ENCODE data around the gene SIRT7. TPM values are rescaled to one million over a fixed set of nuclear protein-coding genes. Genes with fewer than 3 reads are reported as not detected.

SIRT7 gene
- total RNA-seq, 2 donors from 2014 or later: 42.2 to 44.2 TPM

DNA sequence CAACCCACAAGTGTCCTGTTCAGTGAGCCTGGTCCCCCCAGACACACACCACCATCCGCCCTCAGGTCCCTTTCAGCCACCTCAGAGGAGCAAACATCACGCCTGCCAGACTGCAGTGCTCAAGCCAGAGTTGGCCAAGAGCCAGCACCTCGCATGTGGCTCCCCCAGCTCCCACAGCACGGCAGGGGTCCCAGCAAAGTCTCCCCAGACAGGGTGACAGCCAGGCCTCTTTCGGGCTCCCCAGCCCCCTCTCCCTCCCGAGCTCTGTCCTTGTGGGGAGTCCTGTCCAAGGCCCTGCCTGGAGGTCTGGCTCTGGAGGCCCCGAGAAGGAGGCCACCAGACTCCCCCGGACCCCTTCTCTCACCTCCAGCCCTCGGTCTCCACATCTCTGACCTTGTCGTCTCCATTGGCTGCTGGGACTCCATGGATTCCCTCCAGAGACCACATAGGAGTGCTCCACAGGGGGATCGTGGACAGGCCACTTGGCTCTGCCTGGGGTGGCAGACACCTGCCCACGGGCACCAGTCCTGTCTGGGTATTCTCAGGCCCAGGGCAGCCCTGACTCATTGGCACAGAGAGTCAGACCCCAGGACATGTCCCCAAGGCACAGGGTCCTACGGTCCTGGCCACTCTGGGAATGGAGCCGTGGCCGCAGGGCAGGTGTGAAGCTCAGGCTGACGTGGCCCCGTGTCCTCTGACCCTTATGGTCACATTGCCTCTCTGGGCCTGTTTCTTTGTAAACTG is 30.8 kb upstream of the SIRT7 start:
- Mint-ChIP-seq H3K36me3 (ENCODE audit: insufficient read depth in 2 of 2) (no peaks in the 10 kb centered on the region), H3K4me1 (ENCODE audit: low read depth) (no peaks in the 10 kb centered on the region), H3K9me3 (no peaks in the 10 kb centered on the region), H3K4me3 (no peak overlapping the region), H3K27ac (no peak overlapping the region), H3K27me3 (ENCODE audit: low read depth) (no peaks in the 10 kb centered on the region)
- ATAC-seq (replicated peaks in 1 of 2) (no peak), DNase-seq (no peak)

DNA sequence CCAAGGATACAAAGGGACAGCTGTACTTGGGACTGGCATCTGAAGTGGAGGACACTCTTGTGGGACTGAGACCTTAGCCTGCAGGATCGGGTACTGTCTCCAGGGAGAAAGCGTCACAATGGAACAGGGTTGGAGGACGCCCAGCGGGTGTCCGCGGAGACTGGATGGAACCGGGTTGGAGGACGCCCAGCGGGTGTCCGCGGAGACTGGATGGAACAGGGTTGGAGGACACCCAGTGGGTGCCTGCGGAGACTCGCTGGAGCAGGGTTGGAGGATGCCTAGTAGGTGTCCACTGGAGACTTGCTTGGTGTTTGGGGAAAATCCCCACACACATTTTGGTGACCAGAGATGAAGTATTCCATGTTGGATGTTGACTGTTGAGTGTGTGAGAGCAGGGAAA is 29.2 kb upstream of the SIRT7 start, which contains the start of gene MYADML2:
Gene MYADML2, minus strand, starts transcription at position 45 of the 400 bp plus-strand sequence. CDS start 5,492 bp downstream, outside the sequence.
- DNase-seq (no peak), ATAC-seq (replicated peaks in 1 of 2) (no peak)
- H3K36me3 Mint-ChIP-seq (ENCODE audit: insufficient read depth in 2 of 2): no peaks in the 10 kb centered on the region
- H3K27me3 Mint-ChIP-seq (ENCODE audit: low read depth): no peaks in the 10 kb centered on the region
- H3K27ac Mint-ChIP-seq: no peak within 1 kb of the TSS
- no peak within 1 kb of the TSS for H3K4me3 Mint-ChIP-seq
- no peaks in the 10 kb centered on the region for H3K4me1 Mint-ChIP-seq (ENCODE audit: low read depth)
- H3K9me3 Mint-ChIP-seq: no peaks in the 10 kb centered on the region

DNA sequence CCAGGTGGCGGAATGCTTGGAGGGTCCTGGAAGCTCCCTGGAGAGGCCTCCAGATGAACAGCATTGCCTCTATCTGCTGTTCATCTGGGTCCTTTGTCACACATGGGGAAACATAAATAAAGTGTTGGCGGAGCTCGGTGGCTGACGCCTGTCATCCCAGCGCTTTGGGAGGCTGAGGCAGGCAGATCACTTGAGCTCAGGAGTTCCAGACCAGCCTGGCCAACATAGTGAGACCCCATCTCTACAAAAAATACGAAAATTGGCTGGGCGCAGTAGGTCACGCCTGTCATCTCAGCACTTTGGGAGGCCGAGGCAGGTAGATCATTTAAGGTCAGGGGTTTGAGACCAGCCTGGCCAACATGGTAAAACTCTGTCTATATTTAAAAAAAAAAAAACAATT is 26.9 kb upstream of the SIRT7 start:
- ATAC-seq (replicated peaks in 1 of 2) (no peak), DNase-seq (no peak)
- H3K4me1 Mint-ChIP-seq (ENCODE audit: low read depth): no peaks in the 10 kb centered on the region
- H3K36me3 Mint-ChIP-seq (ENCODE audit: insufficient read depth in 2 of 2): no peaks in the 10 kb centered on the region
- no peaks in the 10 kb centered on the region for H3K27me3 Mint-ChIP-seq (ENCODE audit: low read depth)
- no peak overlapping the region for H3K4me3 Mint-ChIP-seq
- no peak overlapping the region for H3K27ac Mint-ChIP-seq
- no peaks in the 10 kb centered on the region for H3K9me3 Mint-ChIP-seq

- no peak overlapping the region for H3K27ac Mint-ChIP-seq
- no peaks in the 10 kb centered on the region for H3K36me3 Mint-ChIP-seq (ENCODE audit: insufficient read depth in 2 of 2)
- no peak overlapping the region for H3K4me3 Mint-ChIP-seq
- peaks cover 15% of the 10 kb centered on the region for H3K4me1 Mint-ChIP-seq (ENCODE audit: low read depth)
- H3K27me3 Mint-ChIP-seq (ENCODE audit: low read depth): no peaks in the 10 kb centered on the region
- DNase-seq: no peak
- no peak for ATAC-seq (replicated peaks in 1 of 2)
- H3K9me3 Mint-ChIP-seq: no peaks in the 10 kb centered on the region
Measured at GRCh38 chr17:81942167-81942553, 24.2 kb upstream of the SIRT7 start.

DNA sequence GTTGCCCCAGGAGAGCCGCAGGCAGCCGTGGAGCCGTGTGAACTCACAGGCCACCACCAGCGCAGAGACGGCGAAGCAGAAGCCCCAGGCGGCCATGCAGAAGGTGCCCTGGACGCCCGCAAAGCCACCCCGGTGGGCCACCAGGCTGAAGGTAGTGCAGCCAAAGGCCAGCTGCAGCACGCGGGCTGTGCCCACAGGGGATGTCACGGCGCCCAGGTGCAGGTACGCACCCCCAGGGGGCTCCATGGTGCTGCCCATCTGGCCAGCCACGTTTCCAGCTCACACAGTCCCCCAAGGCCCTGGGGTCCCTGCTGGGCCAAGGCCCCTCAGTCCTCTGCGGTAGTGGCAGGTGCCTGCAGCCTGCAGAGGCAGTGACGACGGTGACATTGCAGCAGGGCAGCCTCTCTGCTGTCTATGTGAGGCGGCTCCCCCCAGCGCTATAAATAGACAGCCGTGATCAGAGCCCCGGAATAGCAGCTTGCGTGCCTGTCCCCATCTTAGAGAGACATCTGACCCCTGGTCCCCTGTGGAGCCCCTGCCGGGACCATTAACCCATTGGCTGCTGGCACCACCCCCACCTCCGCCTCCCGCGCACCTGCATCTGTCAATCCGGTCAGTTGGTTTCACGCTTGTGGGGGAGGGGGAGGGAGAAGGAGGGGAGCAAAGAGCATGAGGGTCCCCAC is 23.6 kb upstream of the SIRT7 start:
- H3K27me3 Mint-ChIP-seq (ENCODE audit: low read depth): no peaks in the 10 kb centered on the region
- H3K4me3 Mint-ChIP-seq: no peak overlapping the region
- H3K9me3 Mint-ChIP-seq: no peaks in the 10 kb centered on the region
- H3K36me3 Mint-ChIP-seq (ENCODE audit: insufficient read depth in 2 of 2): no peaks in the 10 kb centered on the region
- no peak for ATAC-seq (replicated peaks in 1 of 2)
- H3K4me1 Mint-ChIP-seq (ENCODE audit: low read depth): peaks cover 15% of the 10 kb centered on the region
- no peak for DNase-seq
- no peak overlapping the region for H3K27ac Mint-ChIP-seq

DNA sequence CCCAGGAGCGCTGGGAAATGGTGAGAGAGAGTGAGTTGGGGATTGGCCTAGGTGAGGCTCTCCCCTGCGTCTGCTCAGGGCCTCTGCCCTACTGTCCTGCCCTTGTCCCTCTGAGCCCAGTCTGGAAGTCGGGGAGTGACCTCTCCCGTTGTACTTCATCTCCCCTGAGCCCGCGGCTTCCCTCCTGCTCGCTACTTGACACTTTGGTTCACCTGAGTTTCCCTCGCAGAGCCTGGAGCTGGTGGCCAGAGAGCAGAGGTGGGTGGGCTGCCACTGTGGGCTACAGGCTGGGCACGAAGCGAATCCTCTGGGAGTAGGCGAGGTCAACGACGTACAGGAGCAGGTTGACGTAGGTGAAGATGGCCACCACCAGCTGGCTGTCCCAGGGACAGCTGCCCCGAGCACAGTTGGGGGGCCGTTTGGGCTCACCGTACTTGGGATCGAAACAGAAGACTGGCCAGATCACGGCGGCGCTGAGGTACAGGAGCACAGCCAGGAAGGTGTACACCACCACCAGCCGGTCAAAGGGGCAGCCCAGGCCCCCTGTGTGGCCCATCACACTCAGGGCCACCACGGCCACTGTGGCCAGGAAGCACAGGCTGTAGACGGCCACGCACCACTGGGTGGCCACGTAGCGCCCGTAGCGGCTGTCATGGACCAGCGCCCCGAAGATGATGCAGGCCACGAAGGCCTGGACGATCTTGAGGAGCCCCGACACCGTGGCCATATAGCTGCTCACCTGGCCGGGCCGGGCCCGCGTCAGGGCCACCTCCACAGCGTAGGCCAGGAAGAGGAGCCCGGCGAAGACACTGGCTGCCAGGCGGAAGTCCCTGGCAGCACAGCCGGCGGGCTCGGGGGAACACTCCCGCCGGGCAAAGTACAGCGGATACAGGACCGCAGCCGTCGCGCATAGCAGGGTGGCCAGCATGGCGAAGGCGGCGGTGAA is 22.8 kb upstream of the SIRT7 start:
- ATAC-seq (replicated peaks in 1 of 2) (no peak), DNase-seq (no peak)
- H3K9me3 Mint-ChIP-seq: no peaks in the 10 kb centered on the region
- no peak overlapping the region for H3K4me3 Mint-ChIP-seq
- H3K27ac Mint-ChIP-seq: no peak overlapping the region
- H3K4me1 Mint-ChIP-seq (ENCODE audit: low read depth): peaks cover 22% of the 10 kb centered on the region
- peaks cover 0 to 3% of the 10 kb centered on the region in 2 donors for H3K36me3 Mint-ChIP-seq (ENCODE audit: insufficient read depth in 2 of 2)
- no peaks in the 10 kb centered on the region for H3K27me3 Mint-ChIP-seq (ENCODE audit: low read depth)

- Mint-ChIP-seq H3K9me3 (no peaks in the 10 kb centered on the region), H3K27me3 (ENCODE audit: low read depth) (no peaks in the 10 kb centered on the region), H3K4me3 (no peak overlapping the region), H3K36me3 (ENCODE audit: insufficient read depth in 2 of 2) (peaks cover 0 to 6% of the 10 kb centered on the region in 2 donors), H3K27ac (no peak overlapping the region), H3K4me1 (ENCODE audit: low read depth) (peaks cover 30% of the 10 kb centered on the region)
- DNase-seq (no peak), ATAC-seq (replicated peaks in 1 of 2) (no peak)
Measured at GRCh38 chr17:81939881-81940385, 22.0 kb upstream of the SIRT7 start.

DNA sequence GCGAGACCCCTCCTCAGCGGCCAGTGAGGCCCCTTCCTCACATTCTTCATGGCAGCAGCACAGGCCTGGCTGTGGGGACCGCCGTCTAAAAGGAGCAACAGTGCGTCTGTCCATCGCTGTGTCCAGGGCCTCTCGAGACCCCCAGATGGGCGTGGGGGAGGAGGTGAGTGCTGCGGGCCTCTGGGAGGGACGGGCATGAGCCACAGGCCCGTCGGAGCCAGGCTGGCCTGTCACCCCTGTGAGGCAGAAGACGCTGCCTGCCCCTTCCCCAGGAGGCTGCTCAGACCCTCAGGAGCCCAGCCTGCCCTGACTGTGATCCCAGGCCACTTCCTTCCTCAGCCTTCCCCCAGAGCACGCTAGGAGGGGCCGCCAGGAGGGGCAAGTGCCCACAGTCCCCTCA is 21.2 kb upstream of the SIRT7 start:
- H3K4me3 Mint-ChIP-seq: no peak overlapping the region
- H3K4me1 Mint-ChIP-seq (ENCODE audit: low read depth): peaks cover 31% of the 10 kb centered on the region
- peaks cover 0 to 6% of the 10 kb centered on the region in 2 donors for H3K36me3 Mint-ChIP-seq (ENCODE audit: insufficient read depth in 2 of 2)
- H3K27ac Mint-ChIP-seq: no peak overlapping the region
- ATAC-seq (replicated peaks in 1 of 2) (no peak), DNase-seq (no peak)
- H3K9me3 Mint-ChIP-seq: no peaks in the 10 kb centered on the region
- no peaks in the 10 kb centered on the region for H3K27me3 Mint-ChIP-seq (ENCODE audit: low read depth)

DNA sequence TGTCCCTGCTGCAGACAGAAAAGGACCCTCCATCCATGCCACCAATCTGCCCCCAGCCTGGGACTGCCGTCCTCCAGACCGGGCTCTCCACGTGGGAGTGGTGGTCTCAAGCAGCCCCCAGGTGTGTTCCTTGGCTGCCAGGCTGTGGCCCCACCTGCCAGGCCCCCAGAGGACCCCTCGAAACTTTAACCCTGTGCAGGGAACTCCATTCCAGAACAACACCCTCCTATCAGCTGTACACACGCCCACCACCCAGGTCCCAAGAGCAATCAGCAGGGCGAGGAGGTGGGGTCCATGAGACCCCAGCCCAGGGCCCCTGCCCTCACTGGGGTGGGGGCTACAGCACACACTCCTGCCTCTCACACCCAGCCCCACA is 17.7 kb upstream of the SIRT7 start:
- Mint-ChIP-seq H3K4me3 (peak overlapping the region; percentile 85 to 90), H3K27me3 (ENCODE audit: low read depth) (no peaks in the 10 kb centered on the region), H3K4me1 (ENCODE audit: low read depth) (peaks cover 52% of the 10 kb centered on the region), H3K27ac (no peak overlapping the region), H3K36me3 (ENCODE audit: insufficient read depth in 2 of 2) (peaks cover 0 to 15% of the 10 kb centered on the region in 2 donors), H3K9me3 (no peaks in the 10 kb centered on the region)
- no peak for ATAC-seq (replicated peaks in 1 of 2)
- DNase-seq: no peak

- Mint-ChIP-seq H3K9me3 (no peaks in the 10 kb centered on the region), H3K36me3 (ENCODE audit: insufficient read depth in 2 of 2) (peaks cover 0 to 15% of the 10 kb centered on the region in 2 donors), H3K27ac (no peak overlapping the region), H3K27me3 (ENCODE audit: low read depth) (no peaks in the 10 kb centered on the region), H3K4me3 (peak overlapping the region; percentile 85 to 90), H3K4me1 (ENCODE audit: low read depth) (peaks cover 54% of the 10 kb centered on the region)
- DNase-seq (no peak), ATAC-seq (replicated peaks in 1 of 2) (no peak)
Measured at GRCh38 chr17:81934850-81935708, 17.1 kb upstream of the SIRT7 start.

- ATAC-seq (replicated peaks in 1 of 2) (no peak), DNase-seq (no peak)
- Mint-ChIP-seq H3K4me1 (ENCODE audit: low read depth) (peaks cover 54% of the 10 kb centered on the region), H3K4me3 (peak overlapping the region; percentile 29 to 35), H3K27me3 (ENCODE audit: low read depth) (no peaks in the 10 kb centered on the region), H3K27ac (no peak overlapping the region), H3K36me3 (ENCODE audit: insufficient read depth in 2 of 2) (peaks cover 0 to 15% of the 10 kb centered on the region in 2 donors), H3K9me3 (no peaks in the 10 kb centered on the region)
Measured at GRCh38 chr17:81934098-81934757, 16.3 kb upstream of the SIRT7 start.
